Measurements from ENCODE around the gene EFNA4.

Gene EFNA4

GRCh38 chr1:155052439-155053395 lies 10.8 kb upstream of the EFNA4 start:
- peak; percentile 58 to 59 for DNase-seq

DNA sequence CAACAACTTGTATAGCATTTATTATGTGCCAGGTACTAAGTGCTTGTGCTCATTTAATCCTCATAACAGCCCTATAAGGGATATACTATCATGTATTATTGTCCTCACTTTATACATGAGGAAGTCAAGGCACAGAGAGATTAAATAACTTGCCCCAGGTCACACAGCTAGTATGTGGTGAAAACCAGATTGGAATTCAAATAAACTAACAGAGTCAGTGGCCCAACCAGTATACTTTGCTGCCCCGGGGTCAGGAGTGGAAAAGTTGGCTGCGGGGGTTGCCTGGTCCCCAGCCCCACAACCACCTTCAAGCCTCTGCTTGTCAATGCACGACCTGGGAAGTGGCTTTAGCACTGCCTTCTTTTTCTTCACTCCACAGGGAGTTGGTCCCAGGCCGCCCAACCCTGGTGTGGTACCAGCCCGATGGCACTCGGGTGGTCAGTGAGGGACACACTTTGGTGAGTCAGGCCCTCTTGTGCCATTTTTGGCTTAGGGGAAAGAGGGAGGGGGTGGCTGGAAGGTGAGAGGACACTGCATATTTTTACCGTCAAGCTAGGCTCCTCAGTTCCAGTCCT lies 9.9 kb upstream of the EFNA4 start:
- no peak for DNase-seq

- no peak for DNase-seq
Measured at GRCh38 chr1:155057104-155057503, 6.4 kb upstream of the EFNA4 start.

GRCh38 chr1:155057788-155058211 lies 5.7 kb upstream of the EFNA4 start:
- no peak for DNase-seq

DNA sequence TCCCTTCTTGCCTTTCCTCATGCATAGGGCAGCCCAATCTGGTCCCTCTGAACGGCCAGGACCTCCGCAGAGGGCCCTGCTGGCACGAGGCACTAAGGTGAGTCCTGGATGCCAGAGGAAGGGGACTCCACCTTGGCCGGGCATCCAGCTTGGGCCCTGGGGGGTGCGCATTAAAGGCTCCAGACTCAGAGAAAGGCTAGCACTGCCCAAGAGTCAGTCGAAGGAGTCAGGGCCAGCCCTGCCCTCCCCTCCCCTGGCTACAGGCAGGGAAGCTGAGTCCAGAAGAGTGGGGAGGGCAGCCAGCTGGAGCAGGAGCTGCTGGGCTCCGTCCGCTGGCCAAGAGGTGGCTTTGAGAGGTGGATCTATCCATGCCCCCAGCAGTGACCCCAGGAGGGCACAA lies 2.8 kb upstream of the EFNA4 start:
- no peak for DNase-seq

DNA sequence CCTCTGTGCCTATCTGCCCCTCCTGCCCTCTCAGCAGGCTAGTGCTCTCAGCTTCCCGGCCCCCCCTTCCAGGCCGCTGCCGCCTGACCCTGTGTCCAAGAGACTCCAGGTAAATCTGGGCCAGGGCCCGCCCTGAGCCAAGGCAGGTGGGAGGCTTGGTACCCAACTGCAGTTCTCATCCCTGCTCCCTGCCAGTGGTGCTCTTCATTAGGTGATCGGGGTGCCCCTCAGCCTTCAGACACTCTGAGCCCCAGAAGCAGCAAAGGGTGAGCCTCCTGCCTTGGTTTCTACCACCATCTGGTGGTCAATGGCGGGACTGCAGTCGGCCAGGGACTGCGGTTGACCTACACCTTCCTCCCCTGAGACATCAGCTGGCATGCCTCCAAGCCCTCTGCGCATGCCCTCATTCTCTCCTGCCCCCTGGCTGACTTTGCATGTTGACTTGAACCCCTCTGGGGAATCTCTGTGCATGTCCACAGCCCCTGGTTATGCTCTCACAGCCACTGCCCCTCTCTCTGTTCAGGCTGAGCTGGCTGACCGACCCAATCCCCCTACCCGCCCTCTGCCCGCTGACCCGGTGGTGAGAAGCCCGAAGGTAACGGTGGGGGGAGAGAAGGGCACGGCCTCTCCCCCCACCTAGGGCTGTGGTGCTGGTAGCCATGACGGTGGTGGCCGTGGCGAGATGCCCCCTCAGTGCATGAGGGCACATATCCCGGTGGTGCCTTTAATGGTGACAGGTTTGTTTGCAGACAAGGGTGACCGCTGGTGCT lies 2.0 kb upstream of the EFNA4 start:
- peak; percentile 99 for DNase-seq

- peak; percentile 37 to 39 for DNase-seq
Measured at GRCh38 chr1:155062151-155062686, 1.3 kb upstream of the EFNA4 start.

DNA sequence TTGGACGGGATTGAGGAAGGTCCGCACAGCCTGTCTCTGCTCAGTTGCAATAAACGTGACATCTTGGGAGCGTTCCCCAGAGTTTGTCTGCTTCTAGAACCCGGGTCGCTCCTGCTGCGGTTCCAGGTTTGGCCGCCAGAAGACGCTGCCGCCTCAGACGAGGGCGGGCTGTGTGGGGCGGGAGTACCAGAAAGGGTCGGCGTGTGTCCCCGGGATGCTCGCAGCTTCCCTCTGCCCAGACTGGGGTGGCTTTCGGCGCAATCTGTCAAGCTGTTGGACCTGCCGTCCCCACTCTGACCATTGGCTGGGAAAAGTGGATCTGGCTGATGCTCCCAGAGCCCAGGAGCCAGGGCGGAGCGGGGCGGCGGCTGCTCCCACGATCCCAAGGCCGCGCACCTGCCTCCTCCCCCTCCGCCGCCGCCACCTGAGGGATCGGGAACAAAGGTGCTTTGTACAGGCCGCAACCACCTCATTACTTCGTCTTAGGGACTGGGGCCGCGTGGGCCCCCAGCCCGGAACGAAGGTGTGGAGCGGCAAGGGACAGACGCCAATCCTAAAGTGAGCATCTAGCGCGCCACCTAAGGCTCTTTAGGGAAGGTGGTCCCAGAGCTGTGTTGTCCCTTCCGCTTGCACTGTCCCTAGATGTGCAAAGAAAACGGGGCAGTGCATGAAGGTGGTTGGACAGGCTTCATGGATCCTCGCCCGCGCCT lies 683 bp upstream of the EFNA4 start:
- peak; percentile 93 for DNase-seq

GRCh38 chr1:155064111-155064831 lies 731 bp downstream of the EFNA4 start:
- peak in 1 of 2 experiments; percentile 57 for DNase-seq

- no peak for DNase-seq
Measured at GRCh38 chr1:155064832-155065429, 1.4 kb downstream of the EFNA4 start.

DNA sequence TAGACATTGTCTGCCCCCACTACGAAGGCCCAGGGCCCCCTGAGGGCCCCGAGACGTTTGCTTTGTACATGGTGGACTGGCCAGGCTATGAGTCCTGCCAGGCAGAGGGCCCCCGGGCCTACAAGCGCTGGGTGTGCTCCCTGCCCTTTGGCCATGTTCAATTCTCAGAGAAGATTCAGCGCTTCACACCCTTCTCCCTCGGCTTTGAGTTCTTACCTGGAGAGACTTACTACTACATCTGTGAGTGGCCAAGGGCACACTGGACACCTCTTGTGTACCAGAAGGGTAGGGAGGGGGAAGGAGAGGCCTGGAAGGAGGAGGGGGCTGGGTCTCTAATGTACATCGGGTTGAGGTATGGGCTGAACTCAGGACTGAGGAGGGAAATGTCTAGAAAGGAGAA lies 3.2 kb downstream of the EFNA4 start:
- DNase-seq, result no peak

GRCh38 chr1:155068599-155068998 lies 5.1 kb downstream of the EFNA4 start:
- no peak for DNase-seq

DNA sequence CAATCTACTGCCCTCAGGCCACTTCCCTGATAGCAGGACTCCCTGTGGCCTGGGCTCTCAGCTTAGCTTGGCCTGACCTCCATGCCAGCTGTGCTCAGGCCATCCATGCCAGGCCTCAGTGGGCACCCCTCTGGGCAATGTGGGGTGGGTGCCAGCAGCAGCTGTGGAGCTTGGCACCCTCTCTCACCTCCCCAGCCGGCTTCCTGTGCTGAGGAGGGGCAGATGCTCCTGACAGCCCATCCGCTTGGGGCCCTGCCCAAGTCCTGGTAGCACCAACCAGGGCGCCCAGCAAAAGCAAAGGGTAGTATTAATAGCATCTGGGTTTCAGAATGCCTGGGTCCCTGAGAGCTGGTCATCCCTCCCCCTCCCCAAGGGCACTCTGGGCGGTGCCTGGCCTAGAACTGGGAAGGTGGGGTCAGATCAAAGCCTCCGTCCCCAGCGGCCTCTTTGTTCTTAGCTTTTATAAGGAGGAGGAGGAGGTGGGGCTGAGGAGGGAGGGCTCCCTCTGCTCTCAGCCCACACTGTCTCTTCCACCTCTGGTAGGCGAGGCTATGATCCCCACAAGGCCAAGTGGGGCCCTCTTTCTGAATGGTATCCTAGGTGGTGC lies 6.1 kb downstream of the EFNA4 start:
- DNase-seq, result no peak

- DNase-seq, result no peak
Measured at GRCh38 chr1:155070158-155070621, 6.7 kb downstream of the EFNA4 start.

GRCh38 chr1:155070721-155071569 lies 7.4 kb downstream of the EFNA4 start:
- peak; percentile 81 to 86 for DNase-seq

GRCh38 chr1:155071701-155072100 lies 8.2 kb downstream of the EFNA4 start:
- DNase-seq, result no peak

DNA sequence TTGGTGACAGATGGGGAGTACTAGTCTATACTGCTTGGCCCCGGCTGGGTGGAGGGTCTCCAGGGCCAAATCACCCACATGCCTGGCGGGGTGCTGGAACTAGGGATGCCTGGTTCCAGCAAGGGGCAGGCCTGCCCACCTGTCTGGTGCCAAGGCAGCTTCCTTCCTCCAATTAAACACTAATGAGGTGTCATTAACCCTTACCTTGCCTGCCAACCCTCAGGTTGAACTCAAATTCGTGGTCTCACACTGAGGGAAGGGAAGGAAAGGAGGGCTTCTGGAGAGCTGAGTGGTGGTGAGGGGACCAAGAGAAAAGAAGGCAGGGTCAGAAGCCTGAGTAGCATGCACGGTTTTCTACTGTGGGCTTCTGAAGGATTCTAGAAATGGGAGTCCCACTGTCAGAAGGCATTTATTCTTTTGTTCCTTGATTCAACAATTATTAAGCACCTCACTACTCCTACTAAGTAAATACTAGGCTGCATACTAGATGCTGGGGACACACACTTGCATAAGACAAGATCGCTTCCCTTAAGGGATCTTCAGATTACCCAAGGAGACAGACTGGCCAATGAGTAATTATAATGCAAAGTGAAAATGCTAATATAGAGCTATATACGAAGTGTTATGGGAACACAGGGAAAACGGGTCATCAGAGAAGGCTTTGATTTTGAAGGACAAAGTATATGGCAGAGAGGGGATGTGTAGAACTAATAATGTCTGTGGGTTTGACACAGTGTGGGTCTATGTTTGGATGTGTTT lies 9.2 kb downstream of the EFNA4 start:
- DNase-seq, result no peak

DNA sequence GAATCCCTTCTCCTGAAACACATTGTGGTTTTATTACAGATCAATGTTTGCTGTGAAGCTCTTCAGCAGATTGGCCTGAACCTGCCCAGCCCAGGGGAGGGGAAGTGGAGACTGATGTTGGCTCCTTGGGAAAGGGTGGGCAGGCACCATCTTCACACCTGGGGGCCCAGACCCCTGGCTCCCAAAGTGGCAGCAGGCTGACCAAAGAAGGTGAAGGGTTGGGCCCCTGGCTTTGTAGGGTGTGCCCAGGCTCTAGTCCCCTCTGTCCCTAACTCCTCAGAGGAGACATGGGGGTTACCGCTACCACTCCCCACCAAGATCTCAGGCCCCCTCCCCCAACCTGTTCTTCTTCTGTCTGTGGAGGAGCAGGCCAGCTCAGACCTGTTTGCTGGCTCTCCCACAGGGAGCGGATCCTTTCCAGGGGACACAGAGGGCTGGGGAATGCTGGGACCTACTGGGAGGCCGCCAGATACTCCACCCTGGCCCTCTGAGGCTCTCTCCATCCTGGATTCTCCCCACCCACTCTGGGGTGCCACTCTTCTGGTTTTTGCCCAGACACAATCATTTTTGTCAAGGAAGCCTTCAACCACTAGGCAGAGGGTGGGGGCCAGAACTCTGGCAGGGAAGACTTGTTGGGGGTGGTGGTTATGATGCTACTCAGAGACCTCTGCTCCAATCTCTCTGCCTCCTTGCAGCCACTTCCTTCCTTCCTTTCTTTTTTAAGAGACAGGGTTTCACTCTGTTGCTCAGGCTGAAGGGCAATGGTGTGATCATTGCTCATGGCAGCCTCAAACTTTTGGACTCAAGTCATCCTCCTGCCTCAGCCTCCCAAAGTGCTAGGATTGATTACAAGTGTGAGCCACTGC lies 10.1 kb downstream of the EFNA4 start:
- no peak for DNase-seq

Data from activated T-cell treated with anti-CD3 and anti-CD28 coated beads, Interleukin-2, amount 50 U/mL, for 48 hours (primary cell).